ENCODE data around the gene LNPEP.

DNA sequence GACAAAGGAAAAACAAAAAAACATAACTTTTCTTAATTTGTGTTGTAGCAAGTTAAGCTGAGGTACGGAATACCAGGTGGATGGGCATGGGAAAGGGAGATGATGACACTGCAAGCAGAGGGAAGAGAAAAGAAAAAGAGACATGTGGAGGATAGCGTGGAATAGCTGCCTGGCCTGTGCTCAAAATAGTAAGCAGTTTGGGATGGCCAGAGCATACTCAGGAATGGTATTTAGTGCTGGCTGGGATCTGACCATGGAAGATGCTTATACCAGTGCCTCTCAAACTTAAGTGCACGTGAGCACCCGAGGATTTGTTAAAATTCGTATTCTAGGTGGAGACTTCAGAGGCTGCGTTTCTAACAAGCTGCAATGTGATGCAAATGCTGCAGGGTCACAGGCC is 41.3 kb downstream of the LNPEP start:
- TF ChIP-seq POLR2A (IDR thresholded peaks at IDR 0.05), result no peak
- TF ChIP-seq, protein P1, sequence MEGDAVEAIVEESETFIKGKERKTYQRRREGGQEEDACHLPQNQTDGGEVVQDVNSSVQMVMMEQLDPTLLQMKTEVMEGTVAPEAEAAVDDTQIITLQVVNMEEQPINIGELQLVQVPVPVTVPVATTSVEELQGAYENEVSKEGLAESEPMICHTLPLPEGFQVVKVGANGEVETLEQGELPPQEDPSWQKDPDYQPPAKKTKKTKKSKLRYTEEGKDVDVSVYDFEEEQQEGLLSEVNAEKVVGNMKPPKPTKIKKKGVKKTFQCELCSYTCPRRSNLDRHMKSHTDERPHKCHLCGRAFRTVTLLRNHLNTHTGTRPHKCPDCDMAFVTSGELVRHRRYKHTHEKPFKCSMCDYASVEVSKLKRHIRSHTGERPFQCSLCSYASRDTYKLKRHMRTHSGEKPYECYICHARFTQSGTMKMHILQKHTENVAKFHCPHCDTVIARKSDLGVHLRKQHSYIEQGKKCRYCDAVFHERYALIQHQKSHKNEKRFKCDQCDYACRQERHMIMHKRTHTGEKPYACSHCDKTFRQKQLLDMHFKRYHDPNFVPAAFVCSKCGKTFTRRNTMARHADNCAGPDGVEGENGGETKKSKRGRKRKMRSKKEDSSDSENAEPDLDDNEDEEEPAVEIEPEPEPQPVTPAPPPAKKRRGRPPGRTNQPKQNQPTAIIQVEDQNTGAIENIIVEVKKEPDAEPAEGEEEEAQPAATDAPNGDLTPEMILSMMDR (IDR thresholded peaks at IDR 0.05), result no peak
